SK-N-SH treated with all-trans-retinoic acid at 6 μM for 48 hours (cell line): ENCODE results near the gene PPOX.

Experiments
- ATAC-seq: fragments of 200-7000 bp; cut with Tn5 transposase; 3 replicates; pipeline ENCODE4 v1.9.1; 2020; ENCODE audit warnings: mild to moderate bottlenecking, moderate library complexity
- ARNTL ChIP-seq: fragments of 450-650 bp; formaldehyde crosslinking; IDR thresholded peaks from 2 replicates; pipeline ENCODE4 v1.5.0; 2020; ENCODE audit warnings: low read depth, mild to moderate bottlenecking, moderate library complexity, borderline replicate concordance
- BACH2 ChIP-seq: fragments of 250-450 bp; sonication (Bioruptor Pico); IDR thresholded peaks from 2 replicates; pipeline ENCODE4 v1.9.0; 2021; ENCODE audit warnings: mild to moderate bottlenecking, borderline replicate concordance
- CSDC2 ChIP-seq: fragments of 250-450 bp; sonication (Bioruptor Pico); IDR thresholded peaks from 2 replicates; pipeline ENCODE4 v1.5.0; 2020; ENCODE audit warnings: mild to moderate bottlenecking, moderate library complexity
- CSRNP3 ChIP-seq: fragments of 250-450 bp; sonication (Bioruptor Pico); IDR thresholded peaks from 2 replicates; pipeline ENCODE4 v1.5.1; 2021; ENCODE audit warnings: mild to moderate bottlenecking, moderate library complexity
- ESRRG ChIP-seq: fragments of 250-450 bp; sonication (Bioruptor Pico); IDR thresholded peaks from 2 replicates; pipeline ENCODE4 v1.6.1; 2021; ENCODE audit warnings: mild to moderate bottlenecking
- GLIS3 ChIP-seq: fragments of 250-450 bp; sonication (Bioruptor Pico); IDR thresholded peaks from 2 replicates; pipeline ENCODE4 v1.5.0; 2020; ENCODE audit warnings: mild to moderate bottlenecking, moderate library complexity
- ISL1 ChIP-seq: fragments of 250-450 bp; sonication (Bioruptor Pico); IDR thresholded peaks from 2 replicates; pipeline ENCODE4 v2.1.2; 2022; ENCODE audit warnings: mild to moderate bottlenecking, moderate library complexity
- OSR1 ChIP-seq: fragments of 250-450 bp; sonication (Bioruptor Pico); IDR thresholded peaks from 2 replicates; pipeline ENCODE4 v1.8.0; 2022; ENCODE audit warnings: moderate library complexity, mild to moderate bottlenecking, inconsistent platforms
- PATZ1 ChIP-seq: fragments of 250-450 bp; sonication (Bioruptor Pico); IDR thresholded peaks from 2 replicates; pipeline ENCODE4 v1.8.0; 2020; ENCODE audit warnings: mild to moderate bottlenecking, moderate library complexity, borderline replicate concordance
- POU6F1 ChIP-seq: fragments of 250-450 bp; sonication (Bioruptor Pico); IDR thresholded peaks from 2 replicates; pipeline ENCODE4 v1.8.0; 2021; ENCODE audit warnings: low read depth, mild to moderate bottlenecking, moderate library complexity, borderline replicate concordance
- PPARA ChIP-seq: fragments of 250-450 bp; sonication (Bioruptor Pico); IDR thresholded peaks from 2 replicates; pipeline ENCODE4 v1.5.0; 2020; ENCODE audit warnings: mild to moderate bottlenecking, borderline replicate concordance
- RARB ChIP-seq: fragments of 250-450 bp; sonication (Bioruptor Pico); IDR thresholded peaks from 2 replicates; pipeline ENCODE4 v1.8.0; 2021; ENCODE audit warnings: mild to moderate bottlenecking, moderate library complexity
- SNAI2 ChIP-seq: fragments of 250-450 bp; sonication (Bioruptor Pico); IDR thresholded peaks from 2 replicates; pipeline ENCODE4 v1.5.0; 2020; ENCODE audit warnings: mild to moderate bottlenecking, moderate library complexity
- TCF4 ChIP-seq: fragments of 250-450 bp; sonication (Bioruptor Pico); IDR thresholded peaks from 2 replicates; pipeline ENCODE4 v1.8.0; 2021; ENCODE audit warnings: mild to moderate bottlenecking, moderate library complexity, borderline replicate concordance
- TOX ChIP-seq: fragments of 250-450 bp; sonication (Bioruptor Pico); IDR thresholded peaks from 2 replicates; pipeline ENCODE4 v1.8.0; 2021; ENCODE audit warnings: mild to moderate bottlenecking, moderate library complexity, borderline replicate concordance
- TSHZ2 ChIP-seq: fragments of 250-450 bp; sonication (Bioruptor Pico); IDR thresholded peaks from 2 replicates; pipeline ENCODE4 v1.5.0; 2020; ENCODE audit warnings: mild to moderate bottlenecking, moderate library complexity
- ZC3H10 ChIP-seq: fragments of 250-450 bp; sonication (Bioruptor Pico); IDR thresholded peaks from 2 replicates; pipeline ENCODE4 v1.5.1; 2021; ENCODE audit warnings: mild to moderate bottlenecking, moderate library complexity
- ZFP3 ChIP-seq: fragments of 250-450 bp; sonication (Bioruptor Pico); IDR thresholded peaks from 2 replicates; pipeline ENCODE4 v1.5.0; 2020; ENCODE audit warnings: mild to moderate bottlenecking, moderate library complexity
- ZFP30 ChIP-seq: fragments of 450-650 bp; formaldehyde crosslinking; IDR thresholded peaks from 2 replicates; pipeline ENCODE4 v1.5.0; 2022; ENCODE audit warnings: mild to moderate bottlenecking, moderate library complexity
- ZNF565 ChIP-seq: fragments of 450-650 bp; formaldehyde crosslinking; conservative IDR thresholded peaks from 2 replicates; pipeline ENCODE4 v1.5.0; 2020; ENCODE audit warnings: low read depth, mild to moderate bottlenecking, moderate library complexity
- ZNF70 ChIP-seq: fragments of 450-650 bp; formaldehyde crosslinking; IDR thresholded peaks from 2 replicates; pipeline ENCODE4 v1.5.0; 2020; ENCODE audit warnings: mild to moderate bottlenecking, moderate library complexity
- ZNF8 ChIP-seq: fragments of 450-650 bp; formaldehyde crosslinking; IDR thresholded peaks from 2 replicates; pipeline ENCODE4 v1.5.0; 2020; ENCODE audit warnings: mild to moderate bottlenecking, moderate library complexity

Gene PPOX

GRCh38 chr1:161209790-161210409 is 43.7 kb downstream of the PPOX start:
- peak; percentile 97 for ATAC-seq
- TF ChIP-seq ZC3H10 (CRISPR knock-in tag) (no peak), TOX (CRISPR knock-in tag) (no peak), ZFP30 (CRISPR knock-in tag) (no peak), ZNF70 (no peak), SNAI2 (CRISPR knock-in tag) (no peak), RARB (CRISPR knock-in tag) (no peak), ZNF565 (CRISPR knock-in tag) (no peak), BACH2 (CRISPR knock-in tag) (no peak), TCF4 (CRISPR knock-in tag) (no peak), POU6F1 (no peak), ZFP3 (no peak), CSDC2 (no peak), ISL1 (CRISPR knock-in tag) (no peak), GLIS3 (CRISPR knock-in tag) (no peak), PPARA (CRISPR knock-in tag) (no peak), ARNTL (CRISPR knock-in tag) (no peak), ZNF8 (CRISPR knock-in tag) (no peak), ESRRG (CRISPR knock-in tag) (no peak)

- TF ChIP-seq PATZ1 (CRISPR knock-in tag) (no peak), ZFP3 (no peak), TCF4 (CRISPR knock-in tag) (no peak), TOX (CRISPR knock-in tag) (no peak), POU6F1 (no peak), OSR1 (CRISPR knock-in tag) (no peak), TSHZ2 (CRISPR knock-in tag) (no peak), CSDC2 (no peak), ZNF565 (CRISPR knock-in tag) (no peak), ZNF70 (no peak), BACH2 (CRISPR knock-in tag) (no peak), PPARA (CRISPR knock-in tag) (no peak), ZFP30 (CRISPR knock-in tag) (no peak), ZNF8 (CRISPR knock-in tag) (no peak), ISL1 (CRISPR knock-in tag) (no peak), CSRNP3 (CRISPR knock-in tag) (no peak), ARNTL (CRISPR knock-in tag) (no peak)
- no peak for ATAC-seq
These were observed 48.1 kb downstream of the PPOX start for GRCh38 chr1:161214369-161214768.
